Measurements from ENCODE around the gene OTX2.

OTX2 gene

DNA sequence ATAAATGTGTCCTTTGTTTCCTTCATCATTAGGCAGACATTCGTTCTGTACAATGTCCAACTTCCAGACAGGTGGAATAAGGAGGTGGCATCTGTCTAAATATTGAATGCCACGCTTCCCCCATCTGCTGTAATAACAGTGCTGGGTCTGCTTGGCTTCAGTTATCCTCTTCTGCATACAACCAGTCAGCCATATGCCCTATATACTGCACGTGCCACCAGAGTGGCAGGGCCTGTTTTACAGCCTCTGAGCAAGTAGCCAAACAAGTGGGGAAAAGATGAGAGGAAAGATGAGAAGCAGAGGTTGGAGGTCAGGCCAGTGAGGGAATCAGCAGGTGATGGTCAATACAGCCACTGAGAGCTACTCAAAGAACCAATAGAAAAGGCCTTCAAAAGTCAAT is 55.4 kb downstream of the OTX2 start:
- TF ChIP-seq CEBPB (IDR thresholded peaks at IDR 0.05) (no peak), NFIC (IDR thresholded peaks at IDR 0.05) (no peak), FOXM1 (IDR thresholded peaks at IDR 0.05; ENCODE audit: borderline replicate concordance, low read depth) (no peak), TAF1 (IDR thresholded peaks at IDR 0.05; ENCODE audit: low read depth) (no peak)
- TF ChIP-seq, protein P1, sequence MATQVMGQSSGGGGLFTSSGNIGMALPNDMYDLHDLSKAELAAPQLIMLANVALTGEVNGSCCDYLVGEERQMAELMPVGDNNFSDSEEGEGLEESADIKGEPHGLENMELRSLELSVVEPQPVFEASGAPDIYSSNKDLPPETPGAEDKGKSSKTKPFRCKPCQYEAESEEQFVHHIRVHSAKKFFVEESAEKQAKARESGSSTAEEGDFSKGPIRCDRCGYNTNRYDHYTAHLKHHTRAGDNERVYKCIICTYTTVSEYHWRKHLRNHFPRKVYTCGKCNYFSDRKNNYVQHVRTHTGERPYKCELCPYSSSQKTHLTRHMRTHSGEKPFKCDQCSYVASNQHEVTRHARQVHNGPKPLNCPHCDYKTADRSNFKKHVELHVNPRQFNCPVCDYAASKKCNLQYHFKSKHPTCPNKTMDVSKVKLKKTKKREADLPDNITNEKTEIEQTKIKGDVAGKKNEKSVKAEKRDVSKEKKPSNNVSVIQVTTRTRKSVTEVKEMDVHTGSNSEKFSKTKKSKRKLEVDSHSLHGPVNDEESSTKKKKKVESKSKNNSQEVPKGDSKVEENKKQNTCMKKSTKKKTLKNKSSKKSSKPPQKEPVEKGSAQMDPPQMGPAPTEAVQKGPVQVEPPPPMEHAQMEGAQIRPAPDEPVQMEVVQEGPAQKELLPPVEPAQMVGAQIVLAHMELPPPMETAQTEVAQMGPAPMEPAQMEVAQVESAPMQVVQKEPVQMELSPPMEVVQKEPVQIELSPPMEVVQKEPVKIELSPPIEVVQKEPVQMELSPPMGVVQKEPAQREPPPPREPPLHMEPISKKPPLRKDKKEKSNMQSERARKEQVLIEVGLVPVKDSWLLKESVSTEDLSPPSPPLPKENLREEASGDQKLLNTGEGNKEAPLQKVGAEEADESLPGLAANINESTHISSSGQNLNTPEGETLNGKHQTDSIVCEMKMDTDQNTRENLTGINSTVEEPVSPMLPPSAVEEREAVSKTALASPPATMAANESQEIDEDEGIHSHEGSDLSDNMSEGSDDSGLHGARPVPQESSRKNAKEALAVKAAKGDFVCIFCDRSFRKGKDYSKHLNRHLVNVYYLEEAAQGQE (IDR thresholded peaks at IDR 0.05; ENCODE audit: low read depth): no peak
- TF ChIP-seq, protein P2, sequence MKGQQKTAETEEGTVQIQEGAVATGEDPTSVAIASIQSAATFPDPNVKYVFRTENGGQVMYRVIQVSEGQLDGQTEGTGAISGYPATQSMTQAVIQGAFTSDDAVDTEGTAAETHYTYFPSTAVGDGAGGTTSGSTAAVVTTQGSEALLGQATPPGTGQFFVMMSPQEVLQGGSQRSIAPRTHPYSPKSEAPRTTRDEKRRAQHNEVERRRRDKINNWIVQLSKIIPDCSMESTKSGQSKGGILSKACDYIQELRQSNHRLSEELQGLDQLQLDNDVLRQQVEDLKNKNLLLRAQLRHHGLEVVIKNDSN (IDR thresholded peaks at IDR 0.05): no peak
- TF ChIP-seq, protein P3, sequence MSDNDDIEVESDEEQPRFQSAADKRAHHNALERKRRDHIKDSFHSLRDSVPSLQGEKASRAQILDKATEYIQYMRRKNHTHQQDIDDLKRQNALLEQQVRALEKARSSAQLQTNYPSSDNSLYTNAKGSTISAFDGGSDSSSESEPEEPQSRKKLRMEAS (IDR thresholded peaks at IDR 0.05): no peak

DNA sequence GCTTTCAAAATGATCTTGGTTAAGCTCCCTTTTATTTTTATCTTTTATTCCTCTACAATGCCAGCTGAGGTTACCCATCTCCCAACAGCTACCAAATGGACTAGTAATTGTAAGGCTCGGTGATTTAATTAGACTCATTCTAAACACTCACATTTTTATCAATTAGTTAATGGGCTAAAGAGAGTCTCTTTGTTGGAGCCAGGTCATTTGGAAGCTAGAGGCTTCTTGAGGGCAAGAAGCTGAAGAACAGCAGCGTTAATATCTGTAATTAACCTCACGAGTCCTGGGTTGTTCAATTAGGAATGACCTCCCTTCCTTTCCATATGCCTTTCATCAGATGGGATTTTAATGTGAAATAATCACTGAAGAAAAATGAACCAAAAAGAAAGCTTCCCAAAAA is 56.9 kb downstream of the OTX2 start:
- TF ChIP-seq, protein P3 (IDR thresholded peaks at IDR 0.05): no peak

- TF ChIP-seq ZBTB7A (IDR thresholded peaks at IDR 0.05; ENCODE audit: low read depth) (no peak), NFIC (IDR thresholded peaks at IDR 0.05) (no peak), TAF1 (IDR thresholded peaks at IDR 0.05; ENCODE audit: low read depth) (no peak), CREB1 (IDR thresholded peaks at IDR 0.05; ENCODE audit: low read depth) (no peak), YY1 (IDR thresholded peaks at IDR 0.05; ENCODE audit: low read depth) (no peak), TEAD4 (IDR thresholded peaks at IDR 0.05) (no peak), CEBPB (IDR thresholded peaks at IDR 0.05) (no peak)
- TF ChIP-seq, protein P2 (IDR thresholded peaks at IDR 0.05): no peak
- TF ChIP-seq, protein P3 (IDR thresholded peaks at IDR 0.05): no peak
These were observed 57.9 kb downstream of the OTX2 start for GRCh38 chr14:56752428-56752827.

DNA sequence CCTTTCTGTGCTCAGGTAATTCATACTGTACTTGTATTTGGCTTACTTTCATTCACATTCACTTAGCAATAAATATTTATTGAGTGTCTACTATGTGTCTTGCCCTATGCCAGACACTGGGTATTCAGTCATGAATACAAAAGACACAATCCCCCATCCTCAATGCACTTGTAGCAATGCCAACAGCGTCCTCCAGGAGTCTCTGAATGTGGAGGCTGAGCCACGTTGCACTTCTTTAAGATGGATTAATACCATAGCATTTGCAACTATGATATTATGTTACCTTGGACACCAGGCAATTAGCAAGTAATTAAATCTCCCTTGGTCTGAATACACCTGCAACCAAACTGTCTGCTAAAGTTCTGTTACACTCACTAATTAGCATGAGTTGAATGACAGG is 58.8 kb downstream of the OTX2 start:
- TF ChIP-seq EGR1 (IDR thresholded peaks at IDR 0.05) (no peak), YY1 (IDR thresholded peaks at IDR 0.05; ENCODE audit: low read depth) (no peak), TEAD4 (IDR thresholded peaks at IDR 0.05) (no peak), TAF1 (IDR thresholded peaks at IDR 0.05; ENCODE audit: low read depth) (no peak), CREB1 (IDR thresholded peaks at IDR 0.05; ENCODE audit: low read depth) (no peak), TCF12 (IDR thresholded peaks at IDR 0.05; ENCODE audit: low read depth) (no peak), ZBTB7A (IDR thresholded peaks at IDR 0.05; ENCODE audit: low read depth) (no peak)
- TF ChIP-seq, protein P1 (IDR thresholded peaks at IDR 0.05; ENCODE audit: low read depth): no peak
- TF ChIP-seq, protein P2 (IDR thresholded peaks at IDR 0.05): no peak
